ENCODE data around the gene CD99.

GRCh38 chrX:2645563-2645962 lies 45.5 kb upstream of the CD99 start:
- no peak for TF ChIP-seq CTCF (IDR thresholded peaks at IDR 0.05; ENCODE audit: insufficient read depth, low read length, poor library complexity, severe bottlenecking)
- no peak for TF ChIP-seq EZH2phosphoT487 (conservative IDR thresholded peaks at IDR 0.05; ENCODE audit: low read length)

All from SU-DHL-6 (cell line).